Measurements from ENCODE around the gene ZBTB12.
A peak's percentile ranks its signal among the peaks of the same experiment; 100 is the strongest.

Gene ZBTB12

GRCh38 chr6:31884528-31885035 is 17.3 kb downstream of the ZBTB12 start:
- TF ChIP-seq CTCF (conservative IDR thresholded peaks at IDR 0.05; ENCODE audit: low read depth, low read length), result no peak
- H3K4me3 ChIP-seq (ENCODE audit: low read depth, low read length), result no peak overlapping the region
- no peak for DNase-seq (ENCODE audit: low read depth)

GRCh38 chr6:31883676-31884075 is 18.2 kb downstream of the ZBTB12 start:
- DNase-seq (ENCODE audit: low read depth), result no peak
- no peak overlapping the region for H3K4me3 ChIP-seq (ENCODE audit: low read depth, low read length)
- TF ChIP-seq CTCF (conservative IDR thresholded peaks at IDR 0.05; ENCODE audit: low read depth, low read length), result no peak

- TF ChIP-seq CTCF (conservative IDR thresholded peaks at IDR 0.05; ENCODE audit: low read depth, low read length), result no peak
- no peak overlapping the region for H3K4me3 ChIP-seq (ENCODE audit: low read depth, low read length)
- DNase-seq (ENCODE audit: low read depth), result peak; percentile 53
Measured at GRCh38 chr6:31882344-31882743, 19.5 kb downstream of the ZBTB12 start.

GRCh38 chr6:31881136-31881859 is 20.6 kb downstream of the ZBTB12 start:
- no peak for TF ChIP-seq CTCF (conservative IDR thresholded peaks at IDR 0.05; ENCODE audit: low read depth, low read length)
- no peak for DNase-seq (ENCODE audit: low read depth)
- H3K4me3 ChIP-seq (ENCODE audit: low read depth, low read length), result no peak overlapping the region

- no peak for TF ChIP-seq CTCF (conservative IDR thresholded peaks at IDR 0.05; ENCODE audit: low read depth, low read length)
- no peak overlapping the region for H3K4me3 ChIP-seq (ENCODE audit: low read depth, low read length)
- no peak for DNase-seq (ENCODE audit: low read depth)
Measured at GRCh38 chr6:31880616-31881015, 21.3 kb downstream of the ZBTB12 start.

GRCh38 chr6:31879901-31880300 is 22.0 kb downstream of the ZBTB12 start:
- DNase-seq (ENCODE audit: low read depth), result no peak
- TF ChIP-seq CTCF (conservative IDR thresholded peaks at IDR 0.05; ENCODE audit: low read depth, low read length), result no peak
- H3K4me3 ChIP-seq (ENCODE audit: low read depth, low read length), result no peak overlapping the region

- TF ChIP-seq CTCF (conservative IDR thresholded peaks at IDR 0.05; ENCODE audit: low read depth, low read length), result no peak
- DNase-seq (ENCODE audit: low read depth), result no peak
- no peak overlapping the region for H3K4me3 ChIP-seq (ENCODE audit: low read depth, low read length)
Measured at GRCh38 chr6:31879143-31879542, 22.7 kb downstream of the ZBTB12 start.
